OCI-LY1 (cell line): ENCODE measurements around the gene CADM1.

Experiments
- EZH2 ChIP-seq: fragments of 200-600 bp; sonication (generic), shearing (Covaris generic); IDR thresholded peaks from 2 replicates; pipeline ENCODE4 v1.8.0; 2017; ENCODE audit warnings: borderline replicate concordance, mixed run types, mild to moderate bottlenecking, antibody characterized with exemption, low read length, moderate library complexity, mixed read lengths
- TF ChIP-seq, protein P1 (sequence below): fragments of 200-600 bp; sonication (generic), shearing (Covaris generic); IDR thresholded peaks from 2 replicates; pipeline ENCODE4 v1.5.1; 2017; ENCODE audit warnings: mild to moderate bottlenecking, antibody characterized with exemption, low read length, moderate library complexity, mixed read lengths

DNA sequence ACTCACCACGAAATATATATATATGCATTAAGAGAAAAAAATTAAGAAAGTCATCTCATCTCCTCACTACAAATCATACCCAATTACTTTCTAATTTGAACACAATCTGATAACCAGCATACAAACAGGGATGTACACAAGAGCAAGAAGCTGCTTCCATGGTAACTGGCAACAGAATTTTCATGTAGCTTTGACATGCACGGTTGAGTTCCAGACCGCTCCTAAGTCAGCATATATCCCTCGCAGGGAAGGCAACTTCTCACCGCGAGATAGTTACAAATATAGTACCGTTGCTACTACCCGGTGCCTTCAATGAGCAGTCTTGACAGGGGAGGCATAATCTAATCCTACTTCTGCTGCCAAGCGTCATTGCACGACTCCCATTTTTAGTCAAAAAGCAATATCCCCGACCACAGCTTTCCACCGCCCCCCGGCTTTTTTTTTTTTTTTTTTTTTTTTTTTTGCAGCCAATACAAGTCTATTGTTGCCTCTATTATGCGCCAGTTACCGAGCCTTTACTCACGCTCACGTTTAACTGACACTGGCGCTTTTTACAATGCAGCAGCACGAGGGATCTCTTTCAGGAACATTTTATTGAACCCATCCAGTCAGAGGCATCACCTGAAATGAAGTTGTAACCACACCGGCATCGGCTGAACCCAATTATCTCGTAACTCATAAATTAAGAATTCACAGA, 2.2 kb downstream of the CADM1 start:
- no peak for TF ChIP-seq EZH2
- TF ChIP-seq, protein P1, sequence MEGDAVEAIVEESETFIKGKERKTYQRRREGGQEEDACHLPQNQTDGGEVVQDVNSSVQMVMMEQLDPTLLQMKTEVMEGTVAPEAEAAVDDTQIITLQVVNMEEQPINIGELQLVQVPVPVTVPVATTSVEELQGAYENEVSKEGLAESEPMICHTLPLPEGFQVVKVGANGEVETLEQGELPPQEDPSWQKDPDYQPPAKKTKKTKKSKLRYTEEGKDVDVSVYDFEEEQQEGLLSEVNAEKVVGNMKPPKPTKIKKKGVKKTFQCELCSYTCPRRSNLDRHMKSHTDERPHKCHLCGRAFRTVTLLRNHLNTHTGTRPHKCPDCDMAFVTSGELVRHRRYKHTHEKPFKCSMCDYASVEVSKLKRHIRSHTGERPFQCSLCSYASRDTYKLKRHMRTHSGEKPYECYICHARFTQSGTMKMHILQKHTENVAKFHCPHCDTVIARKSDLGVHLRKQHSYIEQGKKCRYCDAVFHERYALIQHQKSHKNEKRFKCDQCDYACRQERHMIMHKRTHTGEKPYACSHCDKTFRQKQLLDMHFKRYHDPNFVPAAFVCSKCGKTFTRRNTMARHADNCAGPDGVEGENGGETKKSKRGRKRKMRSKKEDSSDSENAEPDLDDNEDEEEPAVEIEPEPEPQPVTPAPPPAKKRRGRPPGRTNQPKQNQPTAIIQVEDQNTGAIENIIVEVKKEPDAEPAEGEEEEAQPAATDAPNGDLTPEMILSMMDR: no peak
